ENCODE data around the gene RHBDF2. TPM values are rescaled to one million over a fixed set of nuclear protein-coding genes. Genes with fewer than 3 reads are reported as not detected.
A peak's percentile ranks its signal among the peaks of the same experiment; 100 is the strongest.
"Not testable (repeated sequence)": the region's sequence is repeated elsewhere in the genome, so short reads cannot be mapped to it uniquely, and the experiment has no call there.

RHBDF2 gene
- total RNA-seq, 1 donor from 2014 or later = 34.6 TPM

- Histone ChIP-seq H3K27me3 (no peaks in the 10 kb centered on the region), H3K4me3 (peak overlapping the region; percentile 4 to 8), H3K4me1 (peaks cover 77% of the 10 kb centered on the region), H3K9me3 (no peaks in the 10 kb centered on the region), H3K36me3 (no peaks in the 10 kb centered on the region), H3K27ac (peak overlapping the region; percentile 96)
- DNase-seq (ENCODE audit: extremely low spot score in 2 of 2) = no peak
- intact Hi-C loops (cut with DNase I) = no loop called here
- peak in 1 of 3 experiments; percentile 39 for TF ChIP-seq CTCF (IDR thresholded peaks at IDR 0.05)
- no peak for TF ChIP-seq POLR2AphosphoS5 (IDR thresholded peaks at IDR 0.05; ENCODE audit: insufficient read depth in 1 of 2, low read depth in 1 of 2)
- TF ChIP-seq POLR2A (IDR thresholded peaks at IDR 0.05) = no peak
Observed at GRCh38 chr17:76528528-76529223, 27.5 kb upstream of the RHBDF2 start.

- no peak for TF ChIP-seq CTCF (IDR thresholded peaks at IDR 0.05)
- TF ChIP-seq POLR2AphosphoS5 (IDR thresholded peaks at IDR 0.05; ENCODE audit: insufficient read depth in 1 of 2, low read depth in 1 of 2) = no peak
- TF ChIP-seq POLR2A (IDR thresholded peaks at IDR 0.05) = no peak
- no peak for DNase-seq (ENCODE audit: extremely low spot score in 2 of 2)
- Histone ChIP-seq H3K27me3 (no peaks in the 10 kb centered on the region), H3K4me1 (peaks cover 77% of the 10 kb centered on the region), H3K4me3 (peak overlapping the region in 1 of 2 donors; percentile 4), H3K27ac (peak overlapping the region; percentile 96), H3K36me3 (no peaks in the 10 kb centered on the region), H3K9me3 (no peaks in the 10 kb centered on the region)
- intact Hi-C loops (cut with DNase I) = no loop called here
Observed at GRCh38 chr17:76528156-76528527, 26.9 kb upstream of the RHBDF2 start.

- H3K4me3 ChIP-seq = peak overlapping the region in 1 of 2 donors; percentile 10
- intact Hi-C loops (cut with DNase I) = no loop called here
Observed at GRCh38 chr17:76527430-76528111, 26.3 kb upstream of the RHBDF2 start.

GRCh38 chr17:76527016-76527415 lies 25.8 kb upstream of the RHBDF2 start:
- DNase-seq (ENCODE audit: extremely low spot score in 2 of 2); intact Hi-C loops (cut with DNase I); H3K27me3 ChIP-seq; H3K9me3 ChIP-seq; H3K4me3 ChIP-seq; H3K36me3 ChIP-seq: not testable (repeated sequence)
- H3K4me1 ChIP-seq = peaks cover 66% of the 10 kb centered on the region
- H3K27ac ChIP-seq = peak overlapping the region; percentile 96

More at GRCh38 chr17:76527430-76528111, 26.3 kb upstream of the RHBDF2 start:
- H3K9me3 ChIP-seq = no peaks in the 10 kb centered on the region
- H3K36me3 ChIP-seq = no peaks in the 10 kb centered on the region
- TF ChIP-seq POLR2A (IDR thresholded peaks at IDR 0.05) (no peak), CTCF (IDR thresholded peaks at IDR 0.05) (peak in 1 of 3 experiments; percentile 38), POLR2AphosphoS5 (IDR thresholded peaks at IDR 0.05; ENCODE audit: insufficient read depth in 1 of 2, low read depth in 1 of 2) (peak in 1 of 2 donors; percentile 88)
- H3K27ac ChIP-seq = peak overlapping the region; percentile 96
- no peak for DNase-seq (ENCODE audit: extremely low spot score in 2 of 2)
- peaks cover 72% of the 10 kb centered on the region for H3K4me1 ChIP-seq
- H3K27me3 ChIP-seq = no peaks in the 10 kb centered on the region

GRCh38 chr17:76525513-76525833 lies 24.2 kb upstream of the RHBDF2 start:
- peak overlapping the region; percentile 72 for H3K27ac ChIP-seq
- H3K27me3 ChIP-seq; DNase-seq (ENCODE audit: extremely low spot score in 2 of 2); H3K4me3 ChIP-seq; intact Hi-C loops (cut with DNase I); H3K9me3 ChIP-seq; H3K36me3 ChIP-seq: not testable (repeated sequence)
- H3K4me1 ChIP-seq = peaks cover 51% of the 10 kb centered on the region
